Left colon (tissue), 2 donors: ENCODE measurements around the gene PDZD2. TPM values are rescaled to one million over a fixed set of nuclear protein-coding genes. Genes with fewer than 3 reads are reported as not detected.
"Not testable (repeated sequence)": the region's sequence is repeated elsewhere in the genome, so short reads cannot be mapped to it uniquely, and the experiment has no call there.

ENCODE experiments used
- ATAC-seq: fragments of 200-7000 bp; cut with Tn5 transposase; one replicate; pipeline ENCODE4 v1.9.1; 2020; ENCODE audit warnings: mild to moderate bottlenecking, moderate library complexity
- DNase-seq, 2 donors: peaks; one replicate each; pipeline ENCODE4 v3.0.0-alpha.2; 2020
- intact Hi-C, 2 donors: fragments of 100-400 bp; cut with DNase I in 1 of 2; cut with micrococcal nuclease in 1 of 2; formaldehyde crosslinking; loops; one replicate each; pipeline versions ENCODE4 v1.11.2 to v1.14.0; 2022; cut with DNase I, micrococcal nuclease
- total RNA-seq, 2 donors: library from RNA; stranded (reverse); fragmentation: NEBNext Ultra II Directional; extraction: Animal tissue kit (Norgen Biotek cat#: 25700); gene quantifications; one replicate each; pipeline ENCODE4 v1.2.1, GENCODE V29; 2021
- donor health status: DM: no; HTN: no; CAD: no.
- donor health status: DM: yes; HTN: yes; CAD: no.

PDZD2 gene
- total RNA-seq, 2 donors from 2014 or later: 1.6 to 2.3 TPM

DNA sequence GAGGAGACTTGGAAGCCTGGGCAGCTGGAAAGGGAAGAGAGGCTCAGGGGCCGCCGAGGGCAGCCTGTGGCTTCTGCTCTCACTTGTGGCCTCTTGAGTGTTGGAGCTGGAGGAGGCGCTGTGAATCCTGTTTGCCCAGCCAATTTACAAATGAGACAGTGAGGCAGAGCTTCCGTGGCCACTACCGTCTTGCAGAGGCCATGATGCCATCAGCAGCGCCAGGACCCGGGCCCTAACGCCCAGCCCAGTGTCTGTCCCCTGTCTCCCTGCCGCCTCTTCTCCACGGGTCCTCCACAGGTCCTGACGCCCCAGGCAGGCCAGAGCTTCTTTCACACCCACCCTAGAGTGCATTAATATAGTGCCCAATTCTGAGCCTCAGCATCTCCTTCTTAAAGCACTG lies 362.4 kb downstream of the PDZD2 start:
- intact Hi-C loops: no loop called here
- no peak for DNase-seq

DNA sequence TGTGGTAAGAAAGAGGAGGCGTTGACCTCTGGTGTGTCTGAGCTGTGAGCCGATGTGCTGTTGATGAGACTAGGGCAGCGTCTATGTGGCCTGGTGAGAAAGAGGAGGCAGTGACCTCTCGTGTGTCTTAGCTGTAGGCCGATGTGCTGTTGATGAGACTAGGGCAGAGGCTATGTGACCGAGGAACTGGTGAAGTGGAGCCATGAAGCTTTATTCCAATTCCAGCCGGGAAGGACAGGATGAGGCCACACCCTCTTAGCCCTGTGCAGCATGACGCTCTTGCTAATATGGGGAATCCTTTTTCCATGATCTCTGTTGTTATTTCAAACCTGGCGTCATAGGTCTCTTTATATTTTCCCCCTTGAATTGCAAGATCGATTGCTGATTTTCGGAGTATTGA lies 362.8 kb downstream of the PDZD2 start:
- ATAC-seq (no peak), DNase-seq (no peak)
- intact Hi-C loops: no loop called here

More for the DNA sequence above, 362.4 kb downstream of the PDZD2 start:
- ATAC-seq: no peak

DNA sequence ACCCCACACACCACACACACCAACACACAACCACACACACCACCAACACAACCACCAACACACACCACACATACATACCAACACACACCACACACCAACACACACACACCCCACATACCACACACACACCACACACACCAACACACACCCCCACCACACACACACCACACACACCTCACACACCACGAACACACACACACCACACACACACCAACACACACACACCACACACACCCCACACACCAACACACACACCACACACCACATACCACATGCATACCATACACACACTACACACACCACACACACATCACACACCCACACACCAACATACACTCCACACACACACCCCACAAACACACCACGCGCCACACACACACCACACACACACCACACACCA lies 363.8 kb downstream of the PDZD2 start:
- DNase-seq (no peak), ATAC-seq (no peak)
- intact Hi-C loops: no loop called here

DNA sequence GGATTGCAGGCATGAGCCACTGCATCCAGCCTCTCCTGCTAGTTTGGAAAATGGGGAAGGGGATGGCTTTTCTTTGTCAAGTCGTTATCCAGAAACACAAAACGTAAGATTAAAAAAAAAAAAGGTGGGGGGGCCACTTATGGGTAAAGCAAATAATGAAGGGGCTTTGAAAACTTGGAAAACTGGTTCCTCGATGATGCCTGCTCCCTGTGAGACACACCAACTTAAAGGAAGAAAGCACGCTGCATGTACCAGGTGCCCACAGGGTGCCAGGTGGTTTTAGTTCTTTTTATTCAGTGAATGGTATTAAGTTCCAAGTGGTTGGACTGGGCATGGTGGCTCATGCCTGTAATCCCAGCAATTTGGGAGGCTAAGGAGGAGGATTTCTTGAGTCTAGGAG lies 365.1 kb downstream of the PDZD2 start:
- ATAC-seq (no peak), DNase-seq (no peak)
- intact Hi-C loops: no loop called here

DNA sequence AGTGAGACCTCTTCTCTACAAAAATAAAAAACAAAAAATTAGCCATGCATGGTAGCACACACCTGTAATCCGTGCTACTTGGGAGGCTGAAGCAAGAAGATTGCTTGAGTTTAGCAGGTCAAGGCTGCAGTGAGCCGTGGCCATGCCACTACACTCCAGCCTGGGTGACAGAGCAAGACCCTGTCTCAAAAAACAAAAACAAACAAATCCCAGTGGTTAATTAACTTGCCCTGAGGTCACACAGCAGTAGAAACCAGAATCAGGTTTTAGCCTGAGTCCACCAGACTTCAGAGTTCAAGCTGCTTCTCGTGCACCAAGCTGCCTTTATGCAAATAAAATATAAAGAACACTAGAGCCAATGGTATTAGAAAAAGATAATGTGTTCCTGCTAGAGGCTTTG lies 365.5 kb downstream of the PDZD2 start:
- no peak for DNase-seq
- no peak for ATAC-seq
- intact Hi-C loops: no loop called here

DNA sequence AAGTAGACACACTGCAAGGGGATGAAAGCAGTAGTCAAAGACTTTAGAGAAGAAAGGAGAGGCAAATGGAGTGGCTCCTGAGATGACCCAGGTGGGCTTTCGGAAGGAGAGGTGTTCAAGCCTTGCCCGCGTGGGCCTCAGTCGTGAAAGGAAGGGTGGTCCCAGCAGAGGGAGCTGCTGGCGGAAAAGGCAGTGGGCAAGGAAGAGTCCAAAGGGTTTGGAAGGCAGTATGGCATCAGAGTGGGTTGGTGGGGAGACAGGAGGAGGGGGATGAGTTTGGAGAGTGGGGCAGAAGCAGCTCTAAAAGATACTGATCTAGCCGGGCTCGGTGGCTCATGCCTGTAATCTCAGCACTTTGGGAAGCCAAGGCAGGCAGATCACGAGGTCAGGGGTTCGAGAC lies 369.8 kb downstream of the PDZD2 start:
- DNase-seq (no peak), ATAC-seq (no peak)
- intact Hi-C loops: no loop called here

DNA sequence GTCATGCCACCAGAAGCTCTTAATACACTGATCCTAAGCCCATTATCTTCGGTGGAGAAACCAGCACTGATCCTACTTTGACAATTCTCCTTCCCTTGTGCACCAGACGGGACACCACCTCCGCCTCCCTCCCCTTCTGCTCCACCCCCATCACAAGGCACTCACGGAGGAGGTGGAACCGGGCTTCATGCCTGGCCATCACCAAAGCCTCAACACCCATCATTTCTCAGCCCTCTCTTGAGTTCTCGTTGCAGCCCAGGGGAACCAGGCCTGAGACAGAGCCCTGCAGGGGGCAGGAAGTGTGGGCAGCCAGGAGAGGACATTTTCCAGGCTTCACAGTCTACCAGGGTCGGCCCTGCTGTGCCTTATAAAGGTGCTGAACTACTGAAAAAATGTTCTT lies 374.7 kb downstream of the PDZD2 start:
- ATAC-seq (no peak), DNase-seq (no peak)
- intact Hi-C loops: no loop called here

DNA sequence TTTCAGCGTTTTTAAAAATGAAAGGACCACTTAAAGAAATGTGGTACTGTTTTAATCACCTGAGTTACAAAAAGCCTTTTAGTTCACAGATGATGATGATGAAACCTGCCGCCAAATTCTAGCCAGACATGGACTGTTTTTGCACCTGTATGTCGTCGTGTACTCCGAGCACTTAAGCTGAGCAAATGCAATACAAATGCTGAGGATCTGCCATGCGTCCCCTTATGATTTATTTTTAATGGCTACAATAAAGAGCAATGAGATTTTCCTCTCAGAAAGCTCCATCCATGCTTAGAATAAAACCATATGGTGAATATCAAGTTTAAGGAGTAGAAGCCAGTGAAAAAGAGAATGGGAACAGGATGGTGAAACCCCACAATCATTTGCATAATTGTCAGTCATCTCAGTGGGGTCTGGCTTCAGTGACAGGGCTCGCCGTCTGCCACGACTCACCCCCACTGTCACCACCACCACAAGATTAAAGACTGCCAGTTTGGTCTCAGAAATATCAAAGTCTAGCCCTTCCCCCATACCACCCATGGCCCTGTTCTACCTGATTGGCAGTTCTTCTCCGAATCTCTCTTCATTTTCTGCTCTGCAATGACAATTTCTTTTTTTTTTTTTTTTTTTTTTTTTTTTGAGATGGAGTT lies 375.3 kb downstream of the PDZD2 start:
- ATAC-seq: no peak
- intact Hi-C loops: no loop called here
- no peak for DNase-seq

DNA sequence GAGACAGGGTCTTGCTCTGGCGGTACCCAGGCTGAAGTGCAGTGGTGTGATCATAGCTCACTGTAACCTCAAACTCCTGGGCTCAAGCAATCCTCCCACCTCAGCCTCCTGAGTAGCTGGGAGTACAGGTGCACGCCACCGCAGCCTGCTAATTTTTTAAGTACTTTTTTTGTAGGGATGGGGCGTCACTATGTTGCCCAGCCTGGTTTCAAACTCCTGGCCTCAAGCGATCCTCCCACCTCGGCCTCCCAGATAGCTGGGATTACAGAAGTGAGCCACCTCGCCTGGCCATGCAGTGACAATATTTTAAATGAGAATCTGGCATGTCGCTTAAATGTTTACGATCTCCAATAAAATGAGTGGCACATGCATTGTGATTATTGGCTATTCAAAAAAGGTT lies 376.3 kb downstream of the PDZD2 start:
- DNase-seq, intact Hi-C loops, ATAC-seq: not testable (repeated sequence)

DNA sequence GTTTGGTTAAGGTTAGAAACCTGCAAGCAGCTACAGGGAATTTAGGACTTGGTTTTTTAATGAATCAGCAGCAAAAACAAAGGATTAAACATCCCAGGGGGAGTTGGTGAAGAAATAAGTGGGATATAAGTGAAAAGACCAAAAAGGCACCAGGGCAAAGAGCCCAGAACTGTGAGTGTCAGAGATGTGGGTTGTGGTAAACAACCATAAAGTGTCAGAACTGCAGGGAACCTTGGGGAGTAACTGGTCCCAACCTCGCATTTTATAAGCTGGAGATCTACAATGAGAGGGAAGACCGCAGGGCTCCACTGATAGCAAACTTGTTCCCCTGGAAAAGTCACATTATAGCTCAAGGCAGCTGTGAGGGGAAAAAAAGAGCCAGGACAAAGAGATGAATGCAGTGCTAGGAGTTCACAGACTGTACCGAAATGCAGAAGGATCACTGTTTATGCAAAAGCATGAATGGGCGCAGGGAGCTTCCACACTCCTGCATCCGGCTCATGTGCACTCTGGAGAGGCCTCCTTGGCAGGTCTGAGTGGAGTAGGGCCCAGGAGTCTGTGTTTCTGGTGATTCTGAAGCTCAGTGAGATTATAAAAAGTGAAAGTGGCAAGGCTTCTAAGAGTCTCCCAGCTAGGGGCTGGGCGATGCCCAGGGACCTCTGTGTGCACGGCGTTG lies 378.9 kb downstream of the PDZD2 start:
- intact Hi-C loops: no loop called here
- ATAC-seq: no peak
- DNase-seq: no peak

DNA sequence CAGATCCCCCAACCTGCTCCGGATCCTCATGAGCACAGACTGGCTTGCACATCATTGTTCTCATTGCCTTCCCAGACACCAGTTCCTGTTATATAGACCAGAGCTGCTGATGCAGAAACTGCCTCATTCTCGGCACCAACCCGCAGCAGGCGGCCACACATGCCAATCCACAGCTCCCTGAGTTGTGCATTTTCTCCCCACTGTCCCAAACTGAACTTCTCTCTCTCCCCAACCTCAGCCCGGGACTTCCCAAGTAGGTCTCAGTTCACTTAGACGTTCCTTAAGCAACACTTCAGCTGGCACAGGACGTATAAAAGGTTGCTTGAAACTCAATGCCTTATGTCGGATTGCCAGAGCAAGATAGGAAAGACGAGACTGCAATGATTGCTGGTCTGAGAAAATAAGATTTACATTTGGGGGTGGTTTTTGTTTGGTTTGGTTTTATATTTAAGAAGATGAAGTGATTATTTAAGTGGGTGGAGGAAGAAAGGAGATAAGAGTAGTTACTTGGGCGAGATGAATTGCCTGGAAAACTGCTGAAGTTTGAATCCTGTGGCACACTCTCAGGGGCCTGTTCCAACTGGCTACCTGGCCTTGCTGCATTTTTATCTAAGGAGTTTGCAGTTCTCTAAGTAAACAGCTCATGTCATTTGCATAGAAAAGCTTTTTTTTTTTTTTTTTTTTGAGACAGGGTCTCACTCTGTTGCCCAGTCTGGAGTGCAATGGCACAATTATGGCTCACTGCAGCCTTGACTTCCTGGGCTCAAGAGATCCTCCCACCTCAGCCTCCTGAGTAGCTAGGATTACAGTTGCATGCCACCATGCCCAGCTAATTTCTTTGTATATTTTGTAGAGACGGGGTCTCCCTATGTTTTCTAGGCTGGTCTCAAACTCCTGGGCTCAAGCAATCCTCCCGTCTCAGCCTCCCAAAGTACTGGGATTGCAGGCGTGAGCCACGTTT lies 379.8 kb downstream of the PDZD2 start:
- intact Hi-C loops: no loop called here
- ATAC-seq: no peak
- no peak for DNase-seq

DNA sequence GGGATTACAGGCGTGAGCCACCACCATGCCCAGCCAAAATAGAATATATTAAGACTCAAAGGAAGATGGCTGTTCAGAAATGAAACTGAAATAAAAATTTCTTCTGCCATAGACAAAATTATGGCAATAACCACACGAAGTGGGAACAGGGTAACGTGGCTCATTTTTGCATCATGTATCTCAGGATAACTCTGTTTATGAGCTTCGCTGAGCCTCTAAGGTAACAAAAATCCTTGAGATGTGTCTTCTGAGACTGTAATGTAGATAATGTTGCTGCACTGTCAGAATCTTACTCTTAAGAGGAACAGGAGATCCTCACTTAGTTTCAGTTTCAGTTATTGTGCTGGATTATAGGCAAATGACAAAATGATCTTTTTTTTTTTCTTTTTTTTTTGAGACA lies 381.3 kb downstream of the PDZD2 start:
- intact Hi-C loops: no loop called here
- no peak for ATAC-seq
- DNase-seq: no peak

DNA sequence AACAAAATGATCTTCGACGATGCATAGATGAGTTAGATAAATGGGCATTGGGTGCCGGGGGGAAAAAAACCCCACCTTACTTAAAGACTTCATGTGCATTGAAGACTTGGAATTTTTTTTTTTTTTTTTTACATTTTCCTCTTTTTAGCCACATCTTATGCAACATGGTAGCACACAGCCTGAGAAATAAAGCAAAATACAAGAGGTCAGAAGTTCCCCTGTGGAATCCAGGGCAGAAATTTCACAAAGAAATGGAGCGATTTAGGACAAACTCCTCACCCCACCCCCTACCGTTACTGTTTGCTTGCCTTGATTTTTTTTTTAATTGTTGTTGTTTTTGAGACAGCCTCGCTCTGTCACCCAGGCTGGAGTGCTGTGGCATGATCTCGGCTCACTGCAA lies 382.0 kb downstream of the PDZD2 start:
- DNase-seq (no peak), ATAC-seq (no peak)
- intact Hi-C loops: no loop called here

DNA sequence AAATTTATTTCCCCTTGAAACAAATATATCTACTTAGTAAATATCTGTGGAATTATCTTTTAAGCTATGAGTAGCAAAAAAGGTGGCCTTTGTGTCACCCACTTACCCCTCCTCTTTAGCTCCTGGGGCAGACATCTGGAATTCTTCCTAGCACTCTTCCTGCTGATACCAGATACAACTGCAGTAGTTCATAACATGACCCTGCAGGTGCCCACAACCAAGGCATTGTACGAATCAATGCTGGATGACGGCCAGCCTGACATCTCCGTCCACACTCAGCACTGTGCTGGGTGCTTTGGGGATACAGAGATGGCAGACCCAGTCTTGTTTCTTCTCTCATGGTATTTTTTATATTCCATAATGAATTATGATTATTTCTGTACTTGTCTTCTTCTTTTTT lies 382.8 kb downstream of the PDZD2 start:
- DNase-seq (no peak), ATAC-seq (no peak)
- intact Hi-C loops: no loop called here

DNA sequence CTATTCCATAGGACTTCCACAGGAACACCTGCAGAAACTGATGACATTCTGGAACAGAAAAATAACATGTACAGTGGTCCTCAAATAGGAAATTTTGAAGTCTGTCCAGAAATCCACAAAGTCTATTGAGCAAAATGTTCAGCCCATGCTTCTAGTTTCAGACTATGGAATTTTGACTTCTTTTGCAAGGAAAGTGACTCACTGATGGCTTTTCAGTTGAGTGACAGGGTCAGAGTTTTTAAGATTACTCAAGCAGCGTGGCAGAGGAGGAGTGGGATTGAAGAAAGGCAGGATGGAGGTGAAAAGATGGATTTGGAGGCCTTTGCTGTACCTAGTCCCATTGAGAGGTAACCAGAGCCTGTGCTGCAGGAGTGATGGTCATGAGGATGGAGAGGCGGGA lies 383.7 kb downstream of the PDZD2 start:
- ATAC-seq (no peak), DNase-seq (no peak)
- intact Hi-C loops: no loop called here

DNA sequence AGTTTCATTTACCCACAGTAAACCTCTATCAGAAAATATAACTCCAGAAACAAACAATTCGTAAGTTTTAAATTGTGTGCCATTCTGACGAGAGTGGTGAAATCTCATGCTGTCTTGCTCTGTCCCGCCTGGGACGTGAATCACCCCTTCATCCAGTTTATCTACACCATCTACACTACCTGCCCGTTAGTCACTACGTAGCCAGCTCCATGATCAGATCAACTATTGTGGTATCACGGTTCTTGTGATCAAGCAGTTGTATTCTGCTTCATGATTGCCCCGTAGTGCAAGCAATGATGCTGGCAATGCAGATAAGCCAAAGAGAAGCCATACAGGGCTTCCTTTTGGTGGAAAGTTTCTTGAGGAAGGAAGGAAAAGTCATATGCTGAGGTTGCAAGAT lies 384.9 kb downstream of the PDZD2 start:
- ATAC-seq: no peak
- intact Hi-C loops: no loop called here
- DNase-seq: no peak

DNA sequence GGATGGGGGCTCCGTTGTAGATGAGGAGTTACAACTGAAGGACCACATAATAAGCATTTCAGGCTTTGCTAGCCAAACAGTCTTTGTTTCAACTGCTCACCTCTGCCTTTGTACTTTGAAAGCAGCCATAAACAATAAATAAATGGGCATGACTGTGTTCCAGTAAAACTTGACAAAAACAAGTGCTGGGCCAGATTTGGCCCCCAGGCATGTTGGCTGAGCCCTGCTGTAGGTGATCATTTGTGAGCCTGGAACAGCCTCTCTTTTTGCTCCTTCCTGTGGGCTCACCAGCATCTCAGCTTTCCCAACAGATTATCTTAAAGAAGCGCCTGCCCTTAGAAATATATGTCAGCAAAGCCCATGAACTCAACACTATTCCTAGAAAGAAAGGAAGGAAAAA lies 385.8 kb downstream of the PDZD2 start:
- ATAC-seq (no peak), DNase-seq (no peak)
- intact Hi-C loops: no loop called here

DNA sequence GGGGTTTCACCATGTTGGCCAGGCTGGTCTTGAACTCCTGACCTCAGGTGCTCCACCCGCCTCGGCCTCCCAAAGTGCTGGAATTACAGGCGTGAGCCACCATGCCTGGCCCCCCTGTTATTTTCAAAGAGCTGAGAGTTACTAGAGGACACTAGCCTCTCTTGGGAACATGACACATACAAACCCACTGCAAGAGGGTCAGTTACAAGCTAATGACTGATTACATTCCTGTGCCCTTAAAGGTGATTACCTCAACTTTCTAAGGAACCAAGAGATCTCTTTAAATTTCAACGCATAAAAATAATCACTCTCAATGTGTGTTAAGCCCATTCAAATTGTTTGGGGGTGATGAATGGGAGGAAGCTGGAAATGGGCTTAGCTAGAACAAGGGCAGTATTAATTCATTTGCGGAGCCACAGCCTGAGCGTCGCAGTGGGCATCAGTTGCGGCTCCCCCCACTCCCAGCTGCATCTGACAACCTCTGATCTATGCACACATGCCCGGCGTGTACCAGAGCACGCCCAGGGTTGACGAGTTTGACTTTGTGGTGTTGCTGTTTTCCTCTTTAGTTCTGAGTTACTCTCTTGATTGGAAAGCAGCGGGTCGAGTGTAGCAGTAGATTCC lies 388.3 kb downstream of the PDZD2 start:
- intact Hi-C loops: no loop called here
- DNase-seq: no peak
- no peak for ATAC-seq

DNA sequence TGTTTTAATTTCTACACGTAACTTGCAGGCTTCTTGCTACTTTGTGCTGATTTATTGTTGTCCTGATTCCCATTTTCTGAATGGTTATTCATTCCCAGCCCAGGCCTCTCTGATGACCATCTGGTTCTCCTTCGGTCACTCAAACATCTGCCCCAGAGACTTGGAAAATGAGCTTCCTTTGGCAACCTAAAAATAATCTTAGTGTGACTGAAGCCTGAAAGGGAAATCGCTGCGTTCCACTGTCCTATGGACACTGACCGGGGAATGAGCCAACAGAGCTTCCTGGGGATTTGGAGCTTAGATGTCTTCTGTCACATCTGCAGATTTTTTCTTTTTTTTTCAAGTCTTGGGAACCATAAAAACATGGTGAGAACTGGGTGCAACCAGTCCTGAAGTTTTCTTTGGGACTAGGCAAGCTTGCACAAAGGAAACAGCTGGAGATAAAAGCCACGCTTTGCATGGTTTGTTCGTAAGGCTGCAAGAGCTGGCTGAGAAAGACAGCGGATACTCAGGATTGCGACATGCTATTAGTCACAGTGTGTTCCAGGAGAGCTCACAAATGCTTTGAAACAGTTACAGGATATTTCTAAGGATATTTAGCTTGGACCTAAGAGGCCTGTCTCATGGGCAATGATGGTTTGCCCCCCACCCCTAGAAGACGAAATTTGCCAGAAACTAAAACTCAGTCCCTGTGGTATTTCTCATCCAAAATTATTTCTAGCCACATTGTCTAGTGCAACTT lies 389.0 kb downstream of the PDZD2 start:
- ATAC-seq (peak; percentile 12), DNase-seq (peak; percentile 12 to 57)
- intact Hi-C loops: no loop called here
